ENCODE results near the gene TRIM63.

TRIM63 gene

DNA sequence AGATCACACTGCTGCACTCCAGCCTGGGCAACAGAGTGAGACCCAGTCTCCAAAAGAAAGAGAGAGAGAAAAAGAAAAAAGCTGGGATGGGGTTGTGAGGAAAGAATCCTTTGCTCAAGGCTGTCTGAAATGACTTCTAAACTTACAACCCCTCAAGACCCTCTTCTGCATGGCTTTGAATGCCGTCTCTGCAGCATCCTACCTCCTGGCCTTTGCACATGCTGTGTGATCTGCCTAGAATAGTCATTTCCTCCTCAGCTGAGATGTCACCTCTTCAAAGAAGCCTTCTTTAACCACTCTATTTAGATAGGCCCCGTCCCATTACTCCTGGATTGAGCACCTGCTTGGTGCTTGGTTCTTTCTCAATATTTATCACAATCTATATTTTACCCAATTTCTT, 17.4 kb upstream of the TRIM63 start:
- DNase-seq (ENCODE audit: low read depth), result no peak

DNA sequence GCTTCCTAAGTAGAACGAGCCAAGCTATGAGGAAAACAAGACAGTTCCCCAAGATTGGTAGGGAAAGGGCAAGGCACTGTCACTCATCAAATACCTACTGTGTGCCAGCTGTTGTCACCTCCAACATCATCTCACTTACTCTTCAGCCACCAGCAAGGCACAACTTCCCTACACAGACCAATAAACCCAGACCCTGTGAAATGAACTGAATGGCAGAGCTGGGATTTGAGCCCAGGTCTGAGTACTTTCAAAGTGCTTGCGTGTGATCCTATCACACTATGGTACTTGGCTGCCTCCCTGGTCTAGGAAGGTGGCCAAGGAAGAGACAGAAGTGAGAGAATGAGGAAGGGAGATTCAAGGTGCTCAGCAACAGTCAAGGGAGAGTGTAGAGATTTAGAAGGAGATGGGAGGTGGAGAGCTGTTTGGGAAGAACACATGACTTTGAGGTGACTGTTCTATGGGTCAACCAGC, 16.7 kb upstream of the TRIM63 start:
- DNase-seq (ENCODE audit: low read depth), result no peak

DNA sequence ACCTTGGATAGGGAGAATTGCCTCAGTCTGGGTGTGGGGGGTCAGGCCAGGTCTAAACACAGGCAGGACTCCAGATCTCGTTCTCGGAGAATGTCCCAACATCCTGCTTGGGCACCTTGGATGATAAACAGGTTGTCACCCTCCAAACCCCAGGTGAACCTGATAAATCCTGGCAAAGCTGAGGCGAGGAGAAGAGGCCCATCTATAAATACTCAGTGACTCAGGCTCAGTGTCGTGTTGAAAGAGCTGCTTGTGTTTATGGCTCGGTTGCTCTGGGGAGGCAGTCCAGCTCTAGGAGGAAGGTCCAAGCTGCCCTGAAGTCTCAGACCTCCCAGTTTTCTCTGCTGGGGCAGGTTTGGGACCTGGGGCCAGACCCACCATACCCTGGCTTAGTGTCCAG, 15.8 kb upstream of the TRIM63 start:
- no peak for DNase-seq (ENCODE audit: low read depth)

DNA sequence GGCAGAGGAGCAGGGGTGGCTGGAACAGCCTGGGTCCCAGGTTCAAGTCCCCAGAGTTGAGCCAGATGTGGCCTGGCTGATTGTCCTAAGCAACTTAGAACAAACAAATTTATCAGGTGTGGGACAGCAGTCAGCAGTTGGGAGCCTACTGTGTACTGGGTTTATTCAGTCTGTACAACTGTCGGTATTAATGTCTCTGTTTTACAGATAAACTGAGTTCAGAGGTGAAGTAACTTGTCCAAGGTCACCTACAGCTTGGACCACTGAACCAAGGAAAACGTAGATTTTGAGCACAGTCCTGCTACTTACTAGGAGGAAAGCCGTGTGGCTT, 14.6 kb upstream of the TRIM63 start:
- no peak for DNase-seq (ENCODE audit: low read depth)

DNA sequence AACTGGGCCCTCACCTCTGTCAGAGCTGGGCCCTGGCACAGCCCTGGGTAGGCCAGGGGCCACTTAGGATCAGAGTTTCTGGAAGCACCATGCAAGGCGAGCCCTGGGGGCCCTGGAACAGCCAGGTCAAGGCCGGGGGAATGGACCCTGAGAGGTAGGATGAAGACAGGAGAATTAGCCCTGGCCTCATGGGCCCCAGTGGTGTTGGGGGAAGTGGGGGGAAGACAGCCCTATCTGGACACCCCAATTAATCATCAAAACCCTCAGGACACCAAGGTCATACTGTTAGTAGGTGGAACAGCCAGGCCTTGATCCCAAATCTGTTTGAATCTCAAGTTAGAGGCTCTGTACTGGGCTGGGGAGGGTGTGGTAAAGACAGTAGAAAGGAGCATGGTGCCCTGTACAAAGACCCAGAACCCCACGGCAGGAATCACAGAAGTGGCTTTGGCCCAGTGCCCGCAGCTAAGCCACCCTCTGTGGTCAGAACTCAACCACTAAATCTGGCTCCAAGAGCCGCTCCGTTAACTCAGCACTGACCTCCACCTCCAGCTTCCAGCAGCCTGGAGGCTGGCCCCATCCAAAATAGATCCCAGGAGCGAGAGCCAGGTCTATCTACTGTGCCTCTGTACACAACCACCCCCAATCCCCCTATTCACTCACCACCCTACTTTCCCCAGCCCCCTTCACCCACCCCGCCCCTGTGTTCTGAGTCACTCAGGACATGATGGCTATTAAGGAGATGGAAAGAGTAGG, 14.0 kb upstream of the TRIM63 start:
- no peak for DNase-seq (ENCODE audit: low read depth)

DNA sequence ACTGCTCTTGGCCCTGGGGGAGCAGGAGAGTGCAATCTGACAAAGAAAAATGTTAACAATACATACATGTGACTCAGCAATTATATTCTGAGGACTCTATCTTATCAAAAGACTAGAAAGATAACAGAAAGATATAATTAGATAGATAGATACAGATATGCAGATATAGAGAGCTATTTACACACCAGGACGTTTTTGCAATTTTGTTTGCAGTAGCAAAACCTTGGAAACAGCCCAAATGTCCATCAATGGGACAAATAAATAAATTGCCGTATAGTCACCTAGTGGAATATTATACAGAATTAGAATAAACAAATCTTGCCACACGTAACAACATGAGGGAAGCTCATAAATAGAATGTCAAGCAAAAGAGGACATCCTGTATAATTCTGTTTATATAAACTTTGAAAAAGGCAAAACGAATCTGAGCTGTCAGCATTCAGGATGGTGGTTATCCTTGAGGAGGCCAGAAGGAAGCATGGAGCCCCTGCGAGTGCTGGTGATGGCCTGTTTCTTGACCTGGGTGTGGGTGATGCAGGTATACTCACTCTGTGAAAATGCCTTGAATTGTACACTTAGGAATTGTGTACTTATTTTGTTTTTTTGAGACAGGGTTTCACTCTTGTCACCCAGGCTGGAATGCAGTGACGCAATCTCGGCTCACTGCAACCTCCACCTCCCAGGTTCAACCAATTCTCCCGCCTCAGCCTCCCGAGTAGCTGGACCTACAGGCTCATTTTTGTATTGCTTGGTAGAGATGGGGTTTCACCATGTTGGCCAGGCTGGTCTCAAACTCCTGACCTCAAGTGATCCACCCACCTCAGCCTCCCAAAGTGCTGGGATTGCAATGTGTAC, 12.8 kb upstream of the TRIM63 start:
- DNase-seq (ENCODE audit: low read depth), result no peak

DNA sequence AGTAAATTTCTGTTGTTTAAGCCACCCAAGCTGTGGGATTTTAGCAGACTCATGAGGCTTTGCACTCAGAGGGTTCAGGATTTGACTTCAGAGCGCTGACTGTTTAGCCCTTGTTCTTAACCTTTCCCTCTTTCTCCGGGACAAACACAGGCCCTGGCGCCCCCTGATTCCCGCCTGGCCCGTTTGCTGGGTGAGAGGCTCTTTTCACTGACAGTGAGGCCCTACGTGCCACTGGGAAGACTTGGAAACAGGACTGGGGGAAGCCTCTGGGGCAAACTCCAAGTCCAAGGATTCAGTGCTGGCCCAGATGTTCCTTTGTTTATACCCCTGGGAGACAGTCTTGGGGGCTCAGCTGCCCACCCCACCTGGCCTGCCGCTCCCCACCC, 11.7 kb upstream of the TRIM63 start:
- DNase-seq (ENCODE audit: low read depth), result no peak

DNA sequence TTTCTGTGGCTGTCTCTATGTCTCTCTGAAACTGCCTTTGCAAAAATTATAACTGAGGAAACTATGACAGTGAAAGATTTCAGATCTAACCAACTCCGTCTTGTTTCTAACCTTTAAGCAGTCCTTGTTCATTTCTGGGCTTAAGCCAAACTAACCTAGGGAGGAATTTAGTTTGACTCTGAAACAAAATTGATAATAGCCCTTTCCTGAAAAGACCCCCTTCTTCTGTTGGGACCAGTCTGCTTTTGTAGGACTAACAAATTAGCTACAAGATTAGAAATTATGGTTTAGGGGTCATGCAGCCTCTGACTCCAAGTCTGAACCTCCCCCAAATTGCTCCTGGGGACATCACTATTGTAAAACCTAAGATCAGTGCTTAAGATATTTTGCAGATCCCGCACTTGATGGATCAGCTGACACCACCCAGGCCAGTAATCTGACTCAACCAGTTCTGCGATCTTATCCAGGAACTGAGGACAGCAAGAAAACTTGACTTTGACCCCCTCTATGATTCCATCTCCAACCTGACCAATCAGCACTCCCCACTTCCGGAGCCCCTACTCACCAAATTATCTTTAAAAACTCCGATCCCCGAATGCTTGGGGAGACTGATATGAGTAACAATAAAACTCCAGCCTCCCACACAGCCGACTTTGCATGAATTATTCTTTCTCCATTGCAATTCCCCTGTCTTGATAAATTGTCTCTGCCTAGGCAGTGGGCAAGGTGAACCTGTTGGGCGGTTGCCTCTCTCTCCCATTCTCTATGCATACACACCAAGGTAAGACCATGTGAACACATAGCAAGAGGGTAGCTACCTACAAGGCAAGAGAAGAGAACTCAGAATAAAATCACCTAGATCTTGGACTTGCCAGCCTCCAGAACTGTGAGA, 11.1 kb upstream of the TRIM63 start:
- no peak for DNase-seq (ENCODE audit: low read depth)

DNA sequence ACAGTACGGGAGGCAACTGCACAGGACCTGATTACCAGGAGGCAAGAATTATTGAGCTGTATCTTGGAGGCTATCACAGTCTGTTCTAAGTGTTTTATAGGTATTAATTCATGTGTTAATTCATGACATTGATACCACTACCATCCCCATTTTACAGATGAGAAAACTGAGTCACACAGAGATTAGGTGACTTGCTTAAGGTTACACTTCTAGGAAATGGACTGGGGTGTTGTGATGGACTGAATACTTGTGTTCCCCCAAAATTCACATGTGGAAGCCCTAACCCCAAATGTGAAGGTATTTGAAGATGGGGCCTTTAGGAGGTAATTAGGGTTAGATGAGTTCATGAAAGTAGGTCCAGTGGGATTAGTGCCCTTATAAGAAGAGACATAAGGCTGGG, 10.1 kb upstream of the TRIM63 start:
- DNase-seq (ENCODE audit: low read depth), result no peak

DNA sequence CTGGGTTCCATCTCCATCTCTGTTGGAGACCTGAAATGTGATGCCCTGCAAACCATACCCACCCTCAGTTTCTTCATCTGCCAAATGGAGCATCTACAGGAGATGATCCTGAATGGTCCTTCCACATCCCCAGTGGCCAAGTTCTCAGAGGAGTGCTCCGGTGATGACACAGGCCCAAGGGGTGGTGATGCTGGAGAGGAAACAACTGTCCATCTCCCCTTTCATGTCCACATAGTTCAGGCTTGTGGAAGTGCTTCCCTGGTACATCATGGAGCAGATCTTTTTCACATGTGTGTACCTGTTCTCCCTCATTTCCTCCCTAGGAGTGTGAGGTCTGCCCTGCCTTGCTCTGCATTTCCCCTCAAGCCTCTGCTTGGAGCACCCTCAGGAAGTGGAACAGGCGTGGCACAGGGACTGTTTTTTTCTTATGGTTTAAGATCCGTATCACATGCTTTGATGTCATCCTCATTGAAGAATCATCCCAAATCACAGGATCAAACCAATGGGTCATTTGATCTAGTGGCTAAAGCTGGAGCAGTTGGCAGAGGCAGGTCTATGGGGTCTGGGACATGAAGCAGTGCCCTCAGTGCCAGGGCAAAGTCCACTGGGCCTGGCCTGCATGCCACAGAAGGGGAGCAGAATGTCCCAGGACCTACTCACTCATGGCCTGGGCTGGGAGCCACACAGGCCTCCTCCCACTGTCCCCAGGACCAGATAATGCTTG, 8.2 kb upstream of the TRIM63 start:
- no peak for DNase-seq (ENCODE audit: low read depth)

DNA sequence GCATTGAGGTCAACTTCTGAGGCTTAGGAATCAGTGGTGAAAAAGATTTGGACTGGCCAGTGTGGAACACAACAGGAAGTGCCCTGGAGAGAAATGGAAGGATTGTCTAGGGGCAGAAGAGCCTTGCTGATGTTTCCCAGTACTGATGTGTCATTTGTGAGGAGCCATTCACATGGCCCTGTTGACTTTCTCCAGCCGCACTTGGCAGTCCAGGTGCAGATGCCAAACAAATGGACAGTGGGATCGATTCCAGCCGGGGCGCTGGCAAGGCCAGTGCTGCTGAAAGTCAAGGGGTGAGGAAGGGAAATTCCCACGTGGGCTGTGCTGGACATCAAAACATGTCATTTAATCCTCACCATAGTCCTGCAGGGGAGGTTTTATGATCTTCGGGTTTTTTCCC, 4.9 kb upstream of the TRIM63 start:
- DNase-seq (ENCODE audit: low read depth), result no peak

DNA sequence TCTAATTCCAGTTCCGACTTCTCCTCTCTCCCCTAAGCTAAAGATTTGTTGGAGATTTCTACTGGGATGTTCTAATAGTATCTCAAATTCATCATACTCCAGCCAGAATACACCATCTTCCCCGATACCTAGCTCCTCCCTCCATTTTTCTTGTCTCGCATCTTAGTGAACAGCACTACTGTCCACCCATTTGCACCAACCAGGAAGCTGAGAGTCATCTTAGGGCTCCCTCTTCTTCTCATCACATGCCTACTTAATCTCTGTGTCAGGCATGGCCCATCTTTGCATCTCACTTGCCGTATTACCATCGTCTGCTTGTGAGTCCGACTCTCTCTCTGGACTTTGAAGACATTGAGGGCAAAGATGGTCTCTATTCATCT, 3.5 kb upstream of the TRIM63 start:
- DNase-seq (ENCODE audit: low read depth), result no peak

DNA sequence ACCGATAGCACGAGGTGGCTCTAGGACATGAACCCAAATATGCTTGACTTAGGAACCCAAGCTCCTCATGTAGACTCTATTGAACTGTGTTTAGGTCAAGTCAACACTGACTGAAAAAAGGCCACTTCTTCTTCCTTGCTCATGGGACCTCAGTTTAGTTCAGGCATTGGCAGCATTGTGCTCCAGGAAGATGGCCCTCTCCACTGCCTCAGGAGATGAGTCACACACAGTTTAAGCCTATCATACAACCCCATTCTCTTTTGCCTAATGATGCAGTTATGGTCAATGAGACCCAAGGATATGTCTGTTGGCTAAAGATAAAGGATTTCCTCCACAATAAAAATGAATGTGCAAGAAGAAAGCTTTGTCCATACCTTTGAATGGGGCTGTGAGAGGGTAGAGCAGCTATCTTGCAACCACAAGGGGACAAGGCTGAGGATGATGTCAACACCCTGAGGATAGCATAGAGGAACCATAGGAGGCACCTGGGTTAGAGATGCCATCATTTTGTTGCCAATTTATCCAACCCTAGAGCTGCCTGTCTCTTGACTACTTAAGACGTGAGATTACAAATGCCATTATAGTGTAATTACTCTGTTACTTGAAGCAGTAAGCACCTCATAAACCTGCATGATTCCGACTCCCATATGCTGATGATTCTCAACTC, 3.0 kb upstream of the TRIM63 start:
- DNase-seq (ENCODE audit: low read depth), result no peak

DNA sequence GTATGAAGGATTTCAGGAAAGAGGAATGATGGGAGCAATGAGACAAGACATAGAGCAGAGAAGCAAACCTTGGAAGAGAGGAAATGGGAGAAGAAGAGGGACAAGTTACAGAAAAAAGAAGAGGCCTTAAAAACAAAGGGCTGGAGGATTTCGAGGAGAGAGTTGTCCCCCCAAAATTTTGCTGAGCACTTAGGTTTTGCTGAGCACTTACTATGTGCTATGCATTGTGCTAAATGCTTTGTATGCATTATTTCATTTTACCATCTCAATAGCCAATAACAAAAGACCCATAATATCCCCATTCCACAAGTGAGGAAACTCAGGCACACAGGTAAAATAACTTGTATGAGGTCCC, 2.5 kb upstream of the TRIM63 start:
- DNase-seq (ENCODE audit: low read depth), result no peak

DNA sequence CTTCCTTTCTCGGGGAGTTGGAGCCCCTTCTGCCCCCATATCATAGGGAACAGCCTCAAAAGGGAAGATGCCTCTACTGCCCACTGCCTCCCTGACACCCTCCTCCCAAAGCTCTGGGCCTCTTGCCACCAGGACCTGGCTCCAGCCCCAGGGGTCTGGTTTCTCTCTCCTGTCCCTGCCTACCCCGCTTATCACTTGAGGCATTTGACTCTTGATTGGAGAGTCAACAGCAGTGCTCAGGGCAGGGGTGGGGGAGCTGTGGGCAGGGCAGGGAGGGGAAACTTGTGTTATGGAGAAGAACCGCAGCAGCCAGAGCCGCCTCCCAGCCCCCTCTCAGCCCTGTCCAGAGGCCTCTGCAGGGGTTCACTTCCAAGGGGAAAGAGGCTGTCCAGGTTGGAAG, 573 bp downstream of the TRIM63 start:
- DNase-seq (ENCODE audit: low read depth), result no peak

DNA sequence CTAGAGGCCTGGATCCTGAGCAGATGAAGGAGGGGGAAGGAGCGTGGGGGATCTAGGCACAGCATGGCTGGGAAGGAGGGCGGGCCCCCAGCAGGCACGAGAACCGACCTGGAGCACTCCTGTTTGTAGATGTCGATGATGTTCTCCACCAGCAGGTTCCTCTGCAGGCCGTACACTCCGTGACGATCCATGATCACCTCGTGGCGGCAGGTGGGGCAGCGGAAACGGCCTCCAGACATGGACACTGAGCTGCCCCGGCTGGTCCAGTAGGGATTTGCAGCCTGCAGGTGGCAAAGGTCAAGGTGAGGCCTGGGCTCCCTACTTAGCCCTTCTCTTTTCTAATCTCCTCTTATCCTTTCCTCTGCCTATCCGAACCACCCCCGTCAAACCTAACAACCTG, 1.3 kb downstream of the TRIM63 start:
- DNase-seq (ENCODE audit: low read depth), result no peak

DNA sequence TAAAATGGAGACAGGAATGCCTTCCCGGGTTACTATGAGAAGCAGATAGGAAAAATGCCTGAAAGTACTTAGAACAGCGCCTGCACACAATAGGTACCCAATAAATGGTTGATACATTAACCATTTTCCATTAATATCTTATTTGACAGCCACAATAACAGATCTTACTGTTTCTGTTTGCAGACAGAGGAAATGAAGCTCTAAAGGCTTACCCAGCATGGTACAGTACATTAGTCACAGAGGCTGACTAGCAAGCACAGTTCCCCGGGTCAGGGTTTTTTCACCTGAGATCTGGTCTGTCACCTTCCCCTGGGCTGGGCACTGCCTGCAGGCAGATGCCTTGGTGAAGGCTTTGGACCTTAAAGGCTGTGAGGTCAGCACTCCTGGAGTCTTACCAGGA, 2.9 kb downstream of the TRIM63 start:
- no peak for DNase-seq (ENCODE audit: low read depth)

DNA sequence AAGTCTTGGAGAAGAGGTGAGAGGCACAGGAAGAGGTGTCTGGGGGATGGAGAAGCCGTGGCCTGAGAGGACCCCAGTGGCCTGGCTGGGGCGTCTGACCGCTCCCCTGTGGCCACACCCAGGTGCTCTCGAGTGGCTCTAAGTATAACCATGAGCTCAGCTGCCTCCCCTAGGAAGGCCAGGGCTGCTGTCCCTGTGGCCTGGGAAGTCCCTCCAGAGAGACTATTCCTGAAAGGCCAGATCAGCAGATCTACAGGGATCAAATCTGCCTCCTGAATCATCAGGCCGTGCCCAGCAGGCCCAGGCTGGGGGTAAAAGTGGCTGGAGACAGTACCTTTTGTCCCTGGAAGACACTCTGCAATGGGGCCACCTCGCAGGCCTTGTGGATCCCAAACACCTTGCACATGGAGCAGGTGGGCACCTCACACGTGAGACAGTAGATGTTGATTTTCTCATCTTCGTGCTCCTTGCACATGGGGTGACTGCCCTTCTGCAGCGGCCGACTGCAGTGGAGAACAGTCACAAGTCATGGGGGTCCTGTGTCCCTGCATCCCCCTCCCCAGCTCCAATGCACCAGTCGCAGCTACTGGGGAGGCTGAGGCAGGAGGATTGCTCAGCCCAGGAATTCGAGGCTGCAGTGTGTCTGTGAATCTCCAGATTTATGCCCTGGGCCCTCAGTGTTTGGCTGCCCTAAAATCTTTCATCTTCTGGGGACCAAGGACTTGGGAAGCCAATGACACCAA, 6.4 kb downstream of the TRIM63 start:
- DNase-seq (ENCODE audit: low read depth), result no peak

DNA sequence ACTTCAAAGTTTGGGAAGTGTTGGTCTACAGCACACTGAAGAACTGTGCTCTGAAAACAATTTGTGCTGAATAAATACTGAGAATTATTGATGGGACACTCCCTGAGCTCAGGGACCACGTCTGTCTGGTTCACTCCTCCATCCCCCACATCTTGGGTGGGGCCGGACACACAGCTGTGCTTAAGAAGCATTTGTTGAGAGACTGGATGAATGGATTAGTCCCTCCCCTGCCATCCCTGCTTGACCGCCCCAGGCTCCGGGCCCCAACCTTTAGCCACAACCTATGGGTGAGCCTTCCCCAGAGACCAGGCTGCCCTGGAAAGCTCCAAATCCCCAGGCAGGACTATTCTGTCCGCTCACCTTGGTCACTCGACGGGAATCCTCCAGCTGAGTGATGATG, 7.5 kb downstream of the TRIM63 start:
- no peak for DNase-seq (ENCODE audit: low read depth)

DNA sequence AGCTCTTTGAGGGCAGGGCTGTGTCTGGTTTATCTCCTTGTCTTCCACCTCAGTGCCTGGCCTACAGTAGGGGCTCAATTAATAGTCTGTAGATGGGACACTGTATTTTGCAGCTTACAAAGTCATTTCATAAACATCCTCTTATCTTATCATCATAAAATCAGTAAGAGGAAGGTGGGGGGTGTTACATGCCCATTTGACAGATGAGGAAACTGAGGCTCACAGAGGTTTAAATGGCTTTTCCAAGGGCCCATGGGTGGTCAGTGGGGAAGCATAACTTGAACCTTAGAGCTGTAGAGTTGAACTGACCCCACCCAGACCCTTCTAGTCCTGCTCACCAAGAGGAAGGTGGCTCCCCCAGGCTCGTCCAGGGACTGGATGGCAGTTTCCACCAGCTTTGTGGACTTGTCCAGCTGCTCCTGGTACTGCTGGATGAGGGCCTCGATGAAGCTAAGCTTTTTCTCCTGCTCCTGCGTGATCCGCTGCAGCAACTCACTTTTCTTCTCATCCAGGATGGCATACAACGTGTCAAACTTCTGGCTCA, 9.3 kb downstream of the TRIM63 start:
- no peak for DNase-seq (ENCODE audit: low read depth)

DNA sequence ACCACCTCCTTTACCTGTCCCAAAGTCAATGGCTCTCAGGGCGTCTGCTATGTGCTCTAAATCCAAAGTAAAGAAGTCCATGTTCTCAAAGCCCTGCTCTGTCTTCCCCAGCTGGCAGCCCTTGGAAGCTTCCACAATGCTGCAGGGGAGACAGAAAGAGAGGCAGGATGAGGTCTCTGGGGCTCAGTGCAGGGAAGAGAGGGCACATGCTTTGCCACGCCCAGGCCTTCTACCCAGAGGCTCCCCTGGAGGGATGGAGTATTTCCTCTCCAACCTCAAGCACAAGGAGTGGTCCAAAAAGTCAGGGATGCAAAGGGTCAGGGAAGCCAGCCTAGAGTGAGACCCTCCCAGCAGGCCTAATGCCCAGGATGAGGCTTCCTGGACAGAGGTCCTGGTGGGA, 10.2 kb downstream of the TRIM63 start:
- no peak for DNase-seq (ENCODE audit: low read depth)

Data from activated T-cell treated with anti-CD3 and anti-CD28 coated beads for 24 hours (primary cell).